GM06990 (cell line): ENCODE measurements around the gene MISP3.

ENCODE experiments used
- DNase-seq: peaks from one replicate; pipeline ENCODE4 v3.0.0-alpha.2; 2011; ENCODE audit not compliant: insufficient read length; ENCODE audit errors: extremely low read depth
- H3K27me3 ChIP-seq: replicated peaks from 2 replicates; pipeline ENCODE4 v1.6.0; 2011; ENCODE audit warnings: low read length; ENCODE audit not compliant: control insufficient read depth, insufficient read depth
- H3K36me3 ChIP-seq: 2 replicates; pipeline ENCODE4 v1.5.1; 2011; ENCODE audit warnings: low read length; ENCODE audit not compliant: control insufficient read depth, insufficient read depth
- H3K4me3 ChIP-seq: replicated peaks from 2 replicates; pipeline ENCODE4 v1.5.1; 2011; ENCODE audit warnings: low read depth, mild to moderate bottlenecking, control low read depth, low read length
- CTCF ChIP-seq: IDR thresholded peaks from 2 replicates; pipeline ENCODE4 v1.5.1; 2011; ENCODE audit warnings: low read length, control low read depth, mild to moderate bottlenecking, inconsistent platforms; ENCODE audit not compliant: insufficient read depth, poor library complexity, severe bottlenecking

The MISP3 gene

GRCh38 chr19:14056069-14056666 is 16.4 kb upstream of the MISP3 start:
- Histone ChIP-seq H3K4me3 (no peak overlapping the region), H3K27me3 (peaks cover 6% of the 10 kb centered on the region), H3K36me3 (peaks cover 7% of the 10 kb centered on the region)
- no peak for DNase-seq
- no peak for TF ChIP-seq CTCF

- Histone ChIP-seq H3K27me3 (peaks cover 6% of the 10 kb centered on the region), H3K4me3 (no peak overlapping the region), H3K36me3 (peaks cover 7% of the 10 kb centered on the region)
- no peak for TF ChIP-seq CTCF
- DNase-seq, result no peak
These were observed 15.7 kb upstream of the MISP3 start for GRCh38 chr19:14056741-14057356.

- no peaks in the 10 kb centered on the region for H3K36me3 ChIP-seq
- no peak for TF ChIP-seq CTCF
- no peak for DNase-seq
- H3K27me3 ChIP-seq, result peaks cover 6% of the 10 kb centered on the region
- no peak overlapping the region for H3K4me3 ChIP-seq
These were observed 14.1 kb upstream of the MISP3 start for GRCh38 chr19:14058182-14059092.

GRCh38 chr19:14059093-14059480 is 13.5 kb upstream of the MISP3 start:
- Histone ChIP-seq H3K36me3 (no peaks in the 10 kb centered on the region), H3K27me3 (peaks cover 6% of the 10 kb centered on the region), H3K4me3 (no peak overlapping the region)
- no peak for DNase-seq
- TF ChIP-seq CTCF, result peak; percentile 85

- DNase-seq, result no peak
- peaks cover 6% of the 10 kb centered on the region for H3K27me3 ChIP-seq
- H3K4me3 ChIP-seq, result no peak overlapping the region
- no peaks in the 10 kb centered on the region for H3K36me3 ChIP-seq
- TF ChIP-seq CTCF, result no peak
These were observed 12.9 kb upstream of the MISP3 start for GRCh38 chr19:14059652-14060155.
